HEK293 (cell line): ENCODE measurements around the gene EEIG2.

Experiments used
- CTCF ChIA-PET: fragments of 350-600 bp; formaldehyde crosslinking; extraction: SDS; loops from one replicate; lab custom pipeline; 2021; ENCODE audit warnings: antibody characterized with exemption; lab: Yijun Ruan, JAX
- POLR2A ChIA-PET: fragments of 300-600 bp; formaldehyde crosslinking; extraction: SDS; loops from one replicate; lab custom pipeline; 2020; ENCODE audit warnings: antibody characterized with exemption, inconsistent platforms; lab: Yijun Ruan, JAX
- H3K27ac ChIP-seq: fragments of 200-500 bp; sonication (Bioruptor generic); 2 replicates; pipeline ENCODE4 v1.5.1; 2014; ENCODE audit warnings: low read depth, low read length, control low read depth, inconsistent platforms; ENCODE audit errors: extremely low read depth
- H3K36me3 ChIP-seq, 2 experiments: fragments of 200-500 bp in 1 of 2; sonication (Bioruptor generic) in 1 of 2; 1 replicate in 1 of 2; 2 replicates in 1 of 2; pipeline ENCODE4 v1.5.1; 2014 to 2017; ENCODE audit warnings: inconsistent platforms in 2 of 2, low read length in 2 of 2; ENCODE audit not compliant: control insufficient read depth in 2 of 2, insufficient read depth in 1 of 2
- H3K4me1 ChIP-seq: fragments of 200-500 bp; sonication (Bioruptor generic); 2 replicates; pipeline ENCODE4 v1.5.1; 2014; ENCODE audit warnings: mild to moderate bottlenecking, low read length, inconsistent platforms; ENCODE audit not compliant: control insufficient read depth, insufficient read depth
- H3K4me3 ChIP-seq: 2 replicates; pipeline ENCODE4 v1.5.1; 2011; ENCODE audit warnings: low read depth, mild to moderate bottlenecking, control low read depth, low read length, moderate library complexity
- H3K9me3 ChIP-seq: fragments of 200-500 bp; sonication (Bioruptor generic); 2 replicates; pipeline ENCODE4 v1.5.1; 2014; ENCODE audit warnings: low read depth, low read length, inconsistent platforms; ENCODE audit not compliant: control insufficient read depth, insufficient read depth
- BCL11A ChIP-seq: fragments of 450-650 bp; formaldehyde crosslinking; IDR thresholded peaks from 2 replicates; pipeline ENCODE4 v1.5.1; 2016; ENCODE audit warnings: low read depth, missing biosample characterization, missing genetic modification characterization
- MEIS1 ChIP-seq: sonication (generic); formaldehyde crosslinking; IDR thresholded peaks from 2 replicates; pipeline ENCODE4 v1.8.1; 2022; ENCODE audit warnings: missing genetic modification reagents, mild to moderate bottlenecking, borderline replicate concordance
- REPIN1 ChIP-seq: fragments of 450-650 bp; formaldehyde crosslinking; IDR thresholded peaks from 2 replicates; pipeline ENCODE4 v1.5.1; 2017; ENCODE audit warnings: missing biosample characterization, missing genetic modification characterization, low read depth
- SCRT1 ChIP-seq: fragments of 450-650 bp; formaldehyde crosslinking; IDR thresholded peaks from 2 replicates; pipeline ENCODE4 v1.5.1; 2016; ENCODE audit warnings: missing biosample characterization, missing genetic modification characterization, borderline replicate concordance
- WT1 ChIP-seq: fragments of 450-650 bp; formaldehyde crosslinking; IDR thresholded peaks from 2 replicates; pipeline ENCODE4 v1.5.1; 2016; ENCODE audit warnings: missing biosample characterization, missing genetic modification characterization
- ZBTB1 ChIP-seq: fragments of 450-650 bp; formaldehyde crosslinking; IDR thresholded peaks from 2 replicates; pipeline ENCODE4 v1.5.1; 2016; ENCODE audit warnings: missing biosample characterization, missing genetic modification characterization
- ZBTB17 ChIP-seq: fragments of 450-650 bp; formaldehyde crosslinking; IDR thresholded peaks from 2 replicates; pipeline ENCODE4 v1.5.1; 2016; ENCODE audit warnings: missing biosample characterization, missing genetic modification characterization
- ZBTB8A ChIP-seq: fragments of 450-650 bp; formaldehyde crosslinking; IDR thresholded peaks from 2 replicates; pipeline ENCODE4 v1.5.1; 2016; ENCODE audit warnings: missing biosample characterization, missing genetic modification characterization
- ZFP41 ChIP-seq: fragments of 450-650 bp; formaldehyde crosslinking; IDR thresholded peaks from 2 replicates; pipeline ENCODE4 v1.5.1; 2016; ENCODE audit warnings: missing biosample characterization, missing genetic modification characterization, borderline replicate concordance
- ZNF10 ChIP-seq: fragments of 450-650 bp; formaldehyde crosslinking; IDR thresholded peaks from 2 replicates; pipeline ENCODE4 v1.5.1; 2017; ENCODE audit warnings: missing biosample characterization, missing genetic modification characterization
- ZNF223 ChIP-seq: fragments of 450-650 bp; formaldehyde crosslinking; IDR thresholded peaks from 2 replicates; pipeline ENCODE4 v1.5.1; 2016; ENCODE audit warnings: missing biosample characterization, missing genetic modification characterization
- ZNF24 ChIP-seq: fragments of 450-650 bp; formaldehyde crosslinking; IDR thresholded peaks from 2 replicates; pipeline ENCODE4 v1.5.1; 2016; ENCODE audit warnings: missing biosample characterization, missing genetic modification characterization
- ZNF335 ChIP-seq: fragments of 450-650 bp; formaldehyde crosslinking; conservative IDR thresholded peaks from 2 replicates; pipeline ENCODE4 v1.5.1; 2016; ENCODE audit warnings: missing biosample characterization, missing genetic modification characterization
- ZNF530 ChIP-seq: fragments of 450-650 bp; formaldehyde crosslinking; IDR thresholded peaks from 2 replicates; pipeline ENCODE4 v1.5.1; 2016; ENCODE audit warnings: low read depth, missing biosample characterization, missing genetic modification characterization
- ZNF596 ChIP-seq: fragments of 450-650 bp; IDR thresholded peaks from 2 replicates; pipeline ENCODE4 v1.5.0; 2018; ENCODE audit warnings: missing biosample characterization, mild to moderate bottlenecking, missing genetic modification characterization, moderate library complexity
- ZNF600 ChIP-seq: fragments of 450-650 bp; formaldehyde crosslinking; IDR thresholded peaks from 2 replicates; pipeline ENCODE4 v1.5.1; 2016; ENCODE audit warnings: missing biosample characterization, missing genetic modification characterization
- ZNF621 ChIP-seq: fragments of 450-650 bp; formaldehyde crosslinking; IDR thresholded peaks from 2 replicates; pipeline ENCODE4 v1.5.1; 2017; ENCODE audit warnings: missing biosample characterization, missing genetic modification characterization
- ZNF677 ChIP-seq: fragments of 450-650 bp; IDR thresholded peaks from 2 replicates; pipeline ENCODE4 v1.5.0; 2018; ENCODE audit warnings: missing biosample characterization, mild to moderate bottlenecking, missing genetic modification characterization, moderate library complexity
- ZNF707 ChIP-seq: fragments of 450-650 bp; formaldehyde crosslinking; IDR thresholded peaks from 2 replicates; pipeline ENCODE4 v1.5.1; 2016; ENCODE audit warnings: missing biosample characterization, missing genetic modification characterization
- ZNF792 ChIP-seq: fragments of 450-650 bp; formaldehyde crosslinking; IDR thresholded peaks from 2 replicates; pipeline ENCODE4 v1.5.1; 2016; ENCODE audit warnings: missing biosample characterization, missing genetic modification characterization
- ZNF830 ChIP-seq: fragments of 450-650 bp; IDR thresholded peaks from 2 replicates; pipeline ENCODE4 v1.5.0; 2018; ENCODE audit warnings: missing biosample characterization, missing genetic modification characterization, low read depth, mild to moderate bottlenecking, moderate library complexity
- ZNF837 ChIP-seq: fragments of 450-650 bp; formaldehyde crosslinking; IDR thresholded peaks from 2 replicates; pipeline ENCODE4 v1.5.1; 2016; ENCODE audit warnings: missing biosample characterization, missing genetic modification characterization
- TF ChIP-seq, protein P1 (sequence below): fragments of 450-650 bp; formaldehyde crosslinking; optimal IDR thresholded peaks from 2 replicates; pipeline ENCODE3; 2016; ENCODE audit warnings: missing biosample characterization, mild to moderate bottlenecking, missing genetic modification characterization
- TF ChIP-seq, protein P2 (sequence below): fragments of 450-650 bp; formaldehyde crosslinking; IDR thresholded peaks from 2 replicates; pipeline ENCODE4 v1.5.1; 2017; ENCODE audit warnings: missing biosample characterization, missing genetic modification characterization
- TF ChIP-seq, protein P3 (sequence below): fragments of 450-650 bp; formaldehyde crosslinking; IDR thresholded peaks from 2 replicates; pipeline ENCODE4 v1.5.1; 2016; ENCODE audit warnings: missing biosample characterization, missing genetic modification characterization

The EEIG2 gene

GRCh38 chr1:108556499-108556898 lies 3.4 kb upstream of the EEIG2 start:
- Histone ChIP-seq H3K4me1 (peaks cover 7% of the 10 kb centered on the region), H3K36me3 (no peaks in the 10 kb centered on the region), H3K9me3 (no peaks in the 10 kb centered on the region)
- CTCF ChIA-PET = interaction anchor here (0.7 kb wide), 1 partner anchor 410 kb away, joined by 3 read pairs; no protein-coding TSS in a partner anchor
- POLR2A ChIA-PET = no interaction called here
- TF ChIP-seq WT1 (tag by site-specific recombination) = no peak
- TF ChIP-seq, all 188 proteins: peak for 0
- Histone ChIP-seq H3K27ac (no peak overlapping the region), H3K4me3 (no peak overlapping the region)

DNA sequence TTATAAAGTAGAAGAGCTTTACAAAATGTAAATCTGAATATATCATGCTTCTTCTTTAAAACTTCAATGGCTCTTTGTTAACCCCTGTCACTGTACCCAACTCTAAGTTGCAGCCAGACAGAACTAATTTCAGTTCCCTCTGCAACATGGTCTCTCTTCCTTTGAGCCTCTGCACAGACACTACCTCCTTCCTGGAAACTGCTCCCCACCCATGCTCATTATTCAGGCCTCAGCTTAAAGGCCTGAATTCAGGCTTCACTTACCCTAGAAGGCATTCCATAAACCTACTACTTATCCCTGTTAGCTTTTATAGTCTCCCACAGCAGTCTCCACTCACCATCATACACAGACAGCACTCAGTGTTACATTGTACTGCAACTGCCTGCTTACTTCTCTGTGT lies 2.6 kb upstream of the EEIG2 start:
- Histone ChIP-seq H3K27ac (no peak overlapping the region), H3K9me3 (no peaks in the 10 kb centered on the region), H3K36me3 (no peaks in the 10 kb centered on the region), H3K4me1 (peaks cover 7% of the 10 kb centered on the region), H3K4me3 (no peak overlapping the region)
- ChIA-PET POLR2A (no interaction called here), CTCF (interaction anchor here (0.6 to 0.7 kb wide), 2 partner anchors 86 to 409 kb away, joined by 3 read pairs; no protein-coding TSS in a partner anchor)
- TF ChIP-seq REPIN1 (tag by site-specific recombination) (no peak), ZBTB17 (tag by site-specific recombination) (peak; percentile 61; the same call in 1 of the 2 replicates), ZNF830 (tag by site-specific recombination) (no peak), MEIS1 (CRISPR knock-in tag) (no peak), ZNF335 (tag by site-specific recombination) (no peak), SCRT1 (no peak), ZNF223 (tag by site-specific recombination) (no peak), ZNF621 (tag by site-specific recombination) (no peak), ZBTB8A (no peak)

GRCh38 chr1:108560189-108560873 lies 431 bp downstream of the EEIG2 start:
- Histone ChIP-seq H3K27ac (no peak overlapping the region; the same call in 1 of the 2 replicates), H3K9me3 (no peaks in the 10 kb centered on the region), H3K4me1 (peaks cover 7% of the 10 kb centered on the region), H3K36me3 (no peaks in the 10 kb centered on the region), H3K4me3 (peak overlapping the region; percentile 54)
- ChIA-PET POLR2A (interaction anchor here (0.7 to 2.9 kb wide), 7 partner anchors 20 to 540 kb away, joined by 3 to 15 read pairs (median 4); partner anchors contain the start of gene PRPF38B), CTCF (interaction anchor here (0.6 to 5.6 kb wide), 22 partner anchors 10 to 1590 kb away, joined by 3 to 32 read pairs (median 4); partner anchors contain the start of gene SLC6A17)
- TF ChIP-seq, protein P1, sequence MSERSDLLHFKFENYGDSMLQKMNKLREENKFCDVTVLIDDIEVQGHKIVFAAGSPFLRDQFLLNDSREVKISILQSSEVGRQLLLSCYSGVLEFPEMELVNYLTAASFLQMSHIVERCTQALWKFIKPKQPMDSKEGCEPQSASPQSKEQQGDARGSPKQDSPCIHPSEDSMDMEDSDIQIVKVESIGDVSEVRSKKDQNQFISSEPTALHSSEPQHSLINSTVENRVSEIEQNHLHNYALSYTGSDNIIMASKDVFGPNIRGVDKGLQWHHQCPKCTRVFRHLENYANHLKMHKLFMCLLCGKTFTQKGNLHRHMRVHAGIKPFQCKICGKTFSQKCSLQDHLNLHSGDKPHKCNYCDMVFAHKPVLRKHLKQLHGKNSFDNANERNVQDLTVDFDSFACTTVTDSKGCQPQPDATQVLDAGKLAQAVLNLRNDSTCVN (tag by site-specific recombination) = peak; percentile 52
- TF ChIP-seq ZNF600 (tag by site-specific recombination) = peak; percentile 55; the same call in 1 of the 2 replicates
- TF ChIP-seq, protein P2, sequence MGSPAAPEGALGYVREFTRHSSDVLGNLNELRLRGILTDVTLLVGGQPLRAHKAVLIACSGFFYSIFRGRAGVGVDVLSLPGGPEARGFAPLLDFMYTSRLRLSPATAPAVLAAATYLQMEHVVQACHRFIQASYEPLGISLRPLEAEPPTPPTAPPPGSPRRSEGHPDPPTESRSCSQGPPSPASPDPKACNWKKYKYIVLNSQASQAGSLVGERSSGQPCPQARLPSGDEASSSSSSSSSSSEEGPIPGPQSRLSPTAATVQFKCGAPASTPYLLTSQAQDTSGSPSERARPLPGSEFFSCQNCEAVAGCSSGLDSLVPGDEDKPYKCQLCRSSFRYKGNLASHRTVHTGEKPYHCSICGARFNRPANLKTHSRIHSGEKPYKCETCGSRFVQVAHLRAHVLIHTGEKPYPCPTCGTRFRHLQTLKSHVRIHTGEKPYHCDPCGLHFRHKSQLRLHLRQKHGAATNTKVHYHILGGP (tag by site-specific recombination) = no peak
- no peak for TF ChIP-seq ZNF596 (tag by site-specific recombination)
- no peak for TF ChIP-seq BCL11A (tag by site-specific recombination)
- no peak for TF ChIP-seq ZNF10 (tag by site-specific recombination)
- TF ChIP-seq ZNF335 (tag by site-specific recombination) = peak; percentile 91
- TF ChIP-seq ZNF530 (tag by site-specific recombination) = no peak
- TF ChIP-seq ZBTB8A = peak; percentile 78
- TF ChIP-seq ZNF707 (tag by site-specific recombination) = no peak
- no peak for TF ChIP-seq ZFP41 (tag by site-specific recombination)
- no peak for TF ChIP-seq ZBTB1
- TF ChIP-seq ZNF677 = no peak
- TF ChIP-seq ZNF837 (tag by site-specific recombination) = no peak
- TF ChIP-seq, protein P3, sequence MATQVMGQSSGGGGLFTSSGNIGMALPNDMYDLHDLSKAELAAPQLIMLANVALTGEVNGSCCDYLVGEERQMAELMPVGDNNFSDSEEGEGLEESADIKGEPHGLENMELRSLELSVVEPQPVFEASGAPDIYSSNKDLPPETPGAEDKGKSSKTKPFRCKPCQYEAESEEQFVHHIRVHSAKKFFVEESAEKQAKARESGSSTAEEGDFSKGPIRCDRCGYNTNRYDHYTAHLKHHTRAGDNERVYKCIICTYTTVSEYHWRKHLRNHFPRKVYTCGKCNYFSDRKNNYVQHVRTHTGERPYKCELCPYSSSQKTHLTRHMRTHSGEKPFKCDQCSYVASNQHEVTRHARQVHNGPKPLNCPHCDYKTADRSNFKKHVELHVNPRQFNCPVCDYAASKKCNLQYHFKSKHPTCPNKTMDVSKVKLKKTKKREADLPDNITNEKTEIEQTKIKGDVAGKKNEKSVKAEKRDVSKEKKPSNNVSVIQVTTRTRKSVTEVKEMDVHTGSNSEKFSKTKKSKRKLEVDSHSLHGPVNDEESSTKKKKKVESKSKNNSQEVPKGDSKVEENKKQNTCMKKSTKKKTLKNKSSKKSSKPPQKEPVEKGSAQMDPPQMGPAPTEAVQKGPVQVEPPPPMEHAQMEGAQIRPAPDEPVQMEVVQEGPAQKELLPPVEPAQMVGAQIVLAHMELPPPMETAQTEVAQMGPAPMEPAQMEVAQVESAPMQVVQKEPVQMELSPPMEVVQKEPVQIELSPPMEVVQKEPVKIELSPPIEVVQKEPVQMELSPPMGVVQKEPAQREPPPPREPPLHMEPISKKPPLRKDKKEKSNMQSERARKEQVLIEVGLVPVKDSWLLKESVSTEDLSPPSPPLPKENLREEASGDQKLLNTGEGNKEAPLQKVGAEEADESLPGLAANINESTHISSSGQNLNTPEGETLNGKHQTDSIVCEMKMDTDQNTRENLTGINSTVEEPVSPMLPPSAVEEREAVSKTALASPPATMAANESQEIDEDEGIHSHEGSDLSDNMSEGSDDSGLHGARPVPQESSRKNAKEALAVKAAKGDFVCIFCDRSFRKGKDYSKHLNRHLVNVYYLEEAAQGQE (tag by site-specific recombination) = peak; percentile 50; the same call in 1 of the 2 replicates
- no peak for TF ChIP-seq ZNF24
- no peak for TF ChIP-seq ZNF792 (tag by site-specific recombination)
- TF ChIP-seq ZBTB17 (tag by site-specific recombination) = peak; percentile 87; the same call in 1 of the 2 replicates
